C4-2B (cell line): ENCODE results near the gene DNM3.

Source experiments
- ZFX ChIP-seq: fragments of 450-650 bp; IDR thresholded peaks from 2 replicates; pipeline ENCODE4 v1.6.1; 2017
- TF ChIP-seq, protein P1 (sequence below): fragments of 450-650 bp; conservative IDR thresholded peaks from 2 replicates; pipeline ENCODE4 v1.5.1; 2017; ENCODE audit warnings: mild to moderate bottlenecking

GRCh38 chr1:172351346-172351745 is 510.0 kb downstream of the DNM3 start:
- TF ChIP-seq, protein P1, sequence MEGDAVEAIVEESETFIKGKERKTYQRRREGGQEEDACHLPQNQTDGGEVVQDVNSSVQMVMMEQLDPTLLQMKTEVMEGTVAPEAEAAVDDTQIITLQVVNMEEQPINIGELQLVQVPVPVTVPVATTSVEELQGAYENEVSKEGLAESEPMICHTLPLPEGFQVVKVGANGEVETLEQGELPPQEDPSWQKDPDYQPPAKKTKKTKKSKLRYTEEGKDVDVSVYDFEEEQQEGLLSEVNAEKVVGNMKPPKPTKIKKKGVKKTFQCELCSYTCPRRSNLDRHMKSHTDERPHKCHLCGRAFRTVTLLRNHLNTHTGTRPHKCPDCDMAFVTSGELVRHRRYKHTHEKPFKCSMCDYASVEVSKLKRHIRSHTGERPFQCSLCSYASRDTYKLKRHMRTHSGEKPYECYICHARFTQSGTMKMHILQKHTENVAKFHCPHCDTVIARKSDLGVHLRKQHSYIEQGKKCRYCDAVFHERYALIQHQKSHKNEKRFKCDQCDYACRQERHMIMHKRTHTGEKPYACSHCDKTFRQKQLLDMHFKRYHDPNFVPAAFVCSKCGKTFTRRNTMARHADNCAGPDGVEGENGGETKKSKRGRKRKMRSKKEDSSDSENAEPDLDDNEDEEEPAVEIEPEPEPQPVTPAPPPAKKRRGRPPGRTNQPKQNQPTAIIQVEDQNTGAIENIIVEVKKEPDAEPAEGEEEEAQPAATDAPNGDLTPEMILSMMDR = no peak
- TF ChIP-seq ZFX = no peak
